HG03575 (cell line): ENCODE measurements around the gene IRAG1.

Source experiments
- ATAC-seq: cut with Tn5 transposase; IDR thresholded peaks from one replicate; pipeline ENCODE4 v1.9.1; 2021; ENCODE audit not compliant: unreplicated experiment, insufficient number of reproducible peaks, low FRiP score; ENCODE audit errors: extremely low read depth

IRAG1 gene, protein sequence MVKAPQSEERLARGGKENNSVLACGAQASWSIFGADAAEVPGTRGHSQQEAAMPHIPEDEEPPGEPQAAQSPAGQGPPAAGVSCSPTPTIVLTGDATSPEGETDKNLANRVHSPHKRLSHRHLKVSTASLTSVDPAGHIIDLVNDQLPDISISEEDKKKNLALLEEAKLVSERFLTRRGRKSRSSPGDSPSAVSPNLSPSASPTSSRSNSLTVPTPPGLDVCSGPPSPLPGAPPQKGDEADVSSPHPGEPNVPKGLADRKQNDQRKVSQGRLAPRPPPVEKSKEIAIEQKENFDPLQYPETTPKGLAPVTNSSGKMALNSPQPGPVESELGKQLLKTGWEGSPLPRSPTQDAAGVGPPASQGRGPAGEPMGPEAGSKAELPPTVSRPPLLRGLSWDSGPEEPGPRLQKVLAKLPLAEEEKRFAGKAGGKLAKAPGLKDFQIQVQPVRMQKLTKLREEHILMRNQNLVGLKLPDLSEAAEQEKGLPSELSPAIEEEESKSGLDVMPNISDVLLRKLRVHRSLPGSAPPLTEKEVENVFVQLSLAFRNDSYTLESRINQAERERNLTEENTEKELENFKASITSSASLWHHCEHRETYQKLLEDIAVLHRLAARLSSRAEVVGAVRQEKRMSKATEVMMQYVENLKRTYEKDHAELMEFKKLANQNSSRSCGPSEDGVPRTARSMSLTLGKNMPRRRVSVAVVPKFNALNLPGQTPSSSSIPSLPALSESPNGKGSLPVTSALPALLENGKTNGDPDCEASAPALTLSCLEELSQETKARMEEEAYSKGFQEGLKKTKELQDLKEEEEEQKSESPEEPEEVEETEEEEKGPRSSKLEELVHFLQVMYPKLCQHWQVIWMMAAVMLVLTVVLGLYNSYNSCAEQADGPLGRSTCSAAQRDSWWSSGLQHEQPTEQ

DNA sequence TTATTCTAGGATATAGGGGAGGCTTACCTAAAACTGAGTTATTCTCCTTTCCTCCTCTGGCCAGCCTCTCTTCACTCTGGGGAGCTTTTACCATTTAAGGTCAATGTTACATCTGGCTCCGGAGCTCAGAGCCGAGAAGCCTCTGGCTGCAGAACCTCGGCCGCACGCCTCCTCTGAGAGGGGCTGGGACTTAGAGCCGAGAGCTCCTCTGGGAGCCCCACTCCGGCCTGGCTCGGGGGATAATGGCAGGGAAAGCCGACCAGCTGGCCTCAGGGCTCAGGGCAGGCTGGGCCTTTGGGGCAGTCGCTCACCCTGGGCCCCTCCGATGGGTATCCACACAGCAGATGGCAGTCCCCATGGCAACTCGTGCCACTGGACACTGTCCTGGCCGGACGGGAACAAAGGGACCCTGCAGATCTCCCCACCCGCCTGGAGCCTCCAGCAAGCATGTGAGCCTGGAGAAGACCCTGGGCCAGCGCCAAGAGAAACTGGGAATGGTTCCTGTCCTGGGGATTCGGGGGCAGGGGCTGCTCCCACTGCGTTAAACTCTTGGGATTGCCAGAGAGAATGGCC, at the start of gene IRAG1:
TSS of gene IRAG1 (minus strand) at position 247 of the 573 bp plus-strand sequence. CDS start at position 94, 153 bp downstream.
- ATAC-seq: no peak

DNA sequence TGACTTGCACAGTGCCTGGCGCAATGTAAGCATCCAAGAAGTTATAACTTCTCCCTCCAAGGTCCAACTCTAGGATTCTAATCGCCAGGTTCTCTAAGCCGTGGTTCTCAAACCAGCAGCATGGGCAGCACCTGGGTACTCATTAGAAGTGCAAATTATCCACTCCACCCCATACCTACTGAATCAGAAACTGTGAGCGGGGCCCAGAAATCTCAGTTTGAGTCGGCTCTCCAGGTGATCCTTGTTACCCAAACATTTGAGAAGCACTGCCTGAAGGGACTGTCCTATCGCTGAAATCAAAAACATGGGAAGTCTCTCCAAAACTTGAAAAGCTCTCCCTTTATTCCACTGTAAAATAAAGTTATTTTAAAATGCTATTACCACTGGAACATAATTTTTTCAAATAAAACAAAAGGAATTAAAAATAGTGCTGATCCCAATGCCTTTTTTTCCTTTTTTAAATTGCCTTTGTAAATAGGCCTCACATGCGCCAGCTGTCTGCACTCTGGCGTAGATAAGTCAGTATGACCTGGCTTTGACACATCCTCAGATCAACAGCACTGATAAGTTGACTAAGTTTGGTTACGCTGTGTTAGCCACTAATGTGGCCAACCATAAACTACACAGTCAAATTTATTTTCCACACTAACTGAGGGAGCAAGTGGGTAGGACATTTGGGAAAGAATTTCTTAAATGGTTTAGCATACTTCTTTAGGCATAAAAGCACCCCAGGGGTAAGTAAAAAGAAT, 49.1 kb upstream of the IRAG1 start:
- no peak for ATAC-seq

DNA sequence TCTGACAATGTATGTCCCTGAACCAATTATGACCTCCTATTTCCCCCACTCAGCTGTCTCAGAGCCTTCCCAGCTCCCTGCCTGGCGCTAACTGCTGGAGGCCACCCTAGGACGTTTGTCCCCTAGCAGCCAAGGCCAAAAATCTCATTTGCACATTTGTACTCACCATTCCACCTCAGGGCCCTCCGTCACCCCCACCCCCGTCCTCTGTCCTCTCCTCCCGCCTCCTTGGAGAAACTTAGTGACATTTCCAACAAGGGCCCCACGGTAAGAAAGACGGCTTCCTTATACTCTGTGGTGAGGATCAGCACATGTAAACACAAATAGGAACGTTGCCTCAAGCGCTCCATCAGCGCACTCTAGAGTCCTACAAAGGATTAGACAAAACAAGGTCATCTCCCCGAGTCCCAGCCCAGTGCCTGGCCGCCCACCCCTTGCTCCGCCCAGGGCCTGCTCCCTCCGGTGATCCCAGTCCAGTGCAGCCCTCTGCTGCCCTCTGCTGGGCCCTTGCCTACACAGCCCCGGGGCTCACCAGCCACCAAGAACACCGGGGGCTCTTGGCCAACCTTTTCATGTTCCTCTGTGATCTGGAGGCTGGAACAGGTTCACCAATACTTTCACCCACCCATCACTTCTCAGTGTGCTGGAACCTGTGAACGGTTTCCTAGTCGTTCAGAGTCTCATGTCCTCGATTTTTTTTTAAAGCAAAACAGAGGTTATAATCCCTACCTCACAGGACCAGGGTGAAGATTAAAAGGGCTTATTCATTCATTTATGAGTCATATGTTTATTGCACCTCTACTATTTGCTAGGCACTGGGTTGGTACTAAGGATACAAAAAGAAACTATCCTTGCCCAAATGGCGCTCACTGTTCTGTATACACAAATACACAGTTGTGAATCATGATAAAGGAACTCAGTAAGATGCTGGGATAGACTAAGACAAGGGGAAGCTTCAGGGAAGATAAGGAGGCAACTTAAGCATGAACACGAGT, 42.2 kb upstream of the IRAG1 start:
- ATAC-seq: peak; percentile 84

DNA sequence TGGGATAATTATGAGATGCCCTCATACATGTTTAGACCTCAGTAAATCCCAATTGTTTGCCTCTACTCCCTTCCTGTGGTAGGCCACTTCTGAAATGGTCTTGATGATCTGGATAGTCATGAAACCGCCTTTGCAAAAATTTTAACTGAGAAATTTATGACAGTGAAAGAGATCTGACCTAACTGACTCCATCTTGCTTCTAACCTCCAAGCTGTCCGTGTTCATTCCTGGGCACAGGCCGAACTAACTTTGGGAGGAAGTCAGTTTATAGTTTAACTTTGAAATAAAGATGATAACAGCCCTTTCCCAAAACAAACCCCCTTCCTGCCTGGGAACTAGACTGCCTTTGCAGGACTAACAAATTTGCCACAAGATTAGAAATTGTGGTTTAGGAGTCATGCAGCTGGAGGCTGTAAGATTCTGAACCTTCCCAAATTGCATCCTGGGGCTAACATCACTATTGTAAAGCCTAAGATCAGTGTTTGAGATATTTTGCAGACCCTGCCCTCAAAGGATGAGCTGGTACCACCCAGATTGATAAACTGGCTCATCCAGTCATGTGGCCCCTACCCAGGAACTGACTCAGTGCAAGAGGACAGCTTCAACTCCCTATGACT, 37.6 kb upstream of the IRAG1 start:
- no peak for ATAC-seq

DNA sequence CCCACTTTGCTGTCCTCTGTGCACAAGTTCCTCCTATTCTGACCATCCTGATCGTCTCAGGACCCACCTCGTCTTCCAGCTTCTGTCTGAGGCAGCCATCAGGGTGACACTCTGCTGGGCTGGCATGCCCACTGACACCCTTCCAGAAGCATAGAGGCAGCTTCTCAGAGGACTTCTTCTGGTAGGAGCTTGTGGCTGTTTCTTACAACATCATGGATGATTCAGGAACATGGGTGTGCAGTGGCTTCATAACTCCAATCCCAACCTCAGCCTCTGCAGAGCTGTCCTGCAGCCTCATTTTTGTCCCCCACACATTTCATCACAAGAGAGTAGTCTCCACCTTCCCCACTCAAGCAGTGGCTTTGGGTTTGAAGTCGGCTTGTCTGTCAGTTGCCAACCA, 36.6 kb upstream of the IRAG1 start:
- no peak for ATAC-seq

DNA sequence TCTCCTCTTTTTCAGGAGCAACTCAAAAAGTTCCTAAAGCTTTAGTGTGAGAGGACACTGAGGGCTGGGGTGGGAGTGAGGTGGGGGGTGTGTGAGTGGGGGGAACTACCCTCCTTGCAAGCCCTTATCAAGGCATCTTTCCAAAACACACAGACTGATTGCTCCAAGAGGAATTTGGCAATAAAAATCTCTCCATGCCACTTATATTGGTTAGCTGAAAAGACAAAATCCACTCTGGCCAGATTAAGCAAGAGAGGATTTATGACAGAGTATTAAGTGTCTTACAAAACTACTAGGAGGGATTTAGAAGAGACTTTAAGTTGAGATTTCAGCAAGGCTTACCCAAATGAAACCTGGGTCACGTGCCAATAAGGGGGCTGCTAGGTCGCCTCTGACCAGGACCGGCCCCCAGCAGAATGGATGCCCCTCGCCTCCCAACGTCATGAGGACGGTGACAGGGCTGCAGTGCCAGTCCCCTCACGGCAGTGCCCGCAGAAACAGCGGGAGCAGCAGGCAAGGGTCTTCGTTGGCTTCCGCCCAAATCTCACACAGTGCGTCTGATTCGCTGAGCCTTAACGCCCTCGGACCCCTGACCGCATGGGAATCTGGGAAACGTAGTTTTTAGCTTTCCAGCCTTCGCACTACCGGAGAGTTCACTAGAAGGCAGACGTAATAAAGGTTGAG, 35.4 kb upstream of the IRAG1 start:
- no peak for ATAC-seq

DNA sequence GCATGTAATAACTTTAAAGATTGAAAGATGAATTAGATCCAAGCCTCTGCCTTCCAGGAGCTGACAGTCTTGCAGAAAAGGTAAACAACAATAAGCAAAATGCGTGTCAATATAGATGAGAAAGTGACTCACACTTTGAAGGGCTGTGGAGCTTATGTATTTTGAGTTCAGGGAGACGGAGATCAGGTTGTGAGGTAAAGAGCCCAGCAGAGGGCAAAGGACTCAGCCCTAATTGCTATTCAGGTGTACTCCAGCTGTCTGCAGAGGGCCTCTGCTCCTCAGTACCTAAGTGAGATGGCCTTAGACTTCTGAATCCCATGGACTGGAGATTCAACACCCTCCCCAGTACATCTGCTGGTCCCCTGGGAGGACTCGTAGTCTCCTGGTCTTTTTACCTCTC, 34.6 kb upstream of the IRAG1 start:
- no peak for ATAC-seq

DNA sequence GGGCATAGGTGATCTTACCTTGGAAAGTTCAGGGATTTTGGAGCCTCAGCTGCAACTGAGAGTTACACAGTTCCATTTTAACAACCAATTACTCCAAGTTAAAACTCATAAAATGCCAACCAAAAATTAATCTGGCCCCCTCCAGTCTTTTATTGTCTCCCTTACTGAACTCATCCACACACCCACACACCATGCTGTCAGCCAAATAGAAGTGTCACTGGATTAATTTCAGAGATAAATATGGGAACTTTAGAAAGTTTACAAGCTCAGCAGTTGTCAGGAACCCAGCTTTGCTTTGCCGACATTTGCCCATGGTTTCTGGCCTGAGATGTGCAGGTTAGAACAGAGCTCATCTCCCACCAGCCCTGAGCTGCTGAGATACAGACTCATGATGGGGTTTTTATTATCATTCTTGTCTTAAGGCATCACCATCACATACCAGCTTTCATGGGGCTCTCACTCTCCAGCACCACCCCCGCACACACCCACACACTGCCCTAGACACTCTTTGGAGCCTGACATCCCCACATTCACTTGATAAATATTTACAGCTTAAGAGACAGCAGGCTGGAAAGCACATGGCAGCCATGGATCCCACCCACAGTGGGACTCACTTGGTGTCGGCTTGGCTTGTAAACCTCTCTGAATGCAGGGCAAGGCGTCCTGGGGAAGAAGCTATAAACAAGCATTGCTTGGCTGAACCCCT, 33.7 kb upstream of the IRAG1 start:
- no peak for ATAC-seq

DNA sequence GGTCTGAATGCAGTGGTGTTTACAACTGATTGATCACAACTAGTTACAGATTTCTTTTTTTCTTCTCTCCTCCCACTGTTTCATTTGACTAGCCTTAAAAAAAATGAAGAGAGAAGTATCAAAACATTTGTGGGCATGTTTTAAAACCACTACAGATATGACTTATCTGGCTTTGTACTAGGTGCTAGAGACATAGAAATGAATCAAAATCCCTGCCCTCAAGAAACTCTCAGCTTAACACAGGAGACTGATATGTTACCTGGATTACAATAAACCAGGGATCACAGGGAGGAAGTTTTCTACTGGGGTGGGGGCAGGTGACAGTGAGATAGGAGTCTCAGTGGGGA, 32.3 kb upstream of the IRAG1 start:
- no peak for ATAC-seq

DNA sequence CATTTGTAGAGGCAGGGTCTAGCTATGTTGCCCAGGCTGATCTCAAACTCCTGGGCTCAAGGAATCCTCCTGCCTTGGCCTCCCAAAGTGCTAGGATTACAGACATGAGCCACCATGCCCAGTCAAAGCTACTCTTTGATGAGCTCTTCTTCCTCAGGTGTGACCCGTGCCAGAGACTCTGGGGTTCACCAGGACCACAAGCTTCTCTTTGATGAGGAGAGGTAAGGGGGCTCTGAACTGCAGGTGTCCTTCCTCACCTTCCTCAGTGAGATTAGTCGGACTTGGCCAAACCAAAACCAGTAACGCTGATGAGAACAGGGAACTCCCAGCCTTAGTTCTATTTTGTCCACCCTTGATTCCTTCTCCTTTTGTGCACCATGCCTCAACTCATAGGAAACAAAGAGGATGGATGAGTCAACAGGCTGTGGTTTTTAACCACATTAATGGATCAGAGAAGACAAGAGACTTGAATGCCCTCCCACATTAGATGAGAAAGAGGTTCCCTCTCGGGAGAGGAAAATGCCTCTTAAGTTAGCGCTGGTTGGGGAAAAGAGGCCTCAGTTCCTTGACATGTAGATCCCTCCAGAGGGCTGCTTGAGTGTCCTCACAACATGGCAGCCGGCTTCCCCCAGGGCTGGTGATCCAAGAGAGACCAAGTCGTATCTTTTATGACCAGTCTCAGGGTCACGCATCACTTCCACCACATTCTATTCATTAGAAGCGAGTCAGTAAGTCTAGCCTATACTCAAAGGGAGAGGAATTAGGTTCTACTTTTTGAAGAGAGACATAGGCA, 31.8 kb upstream of the IRAG1 start:
- ATAC-seq: no peak

DNA sequence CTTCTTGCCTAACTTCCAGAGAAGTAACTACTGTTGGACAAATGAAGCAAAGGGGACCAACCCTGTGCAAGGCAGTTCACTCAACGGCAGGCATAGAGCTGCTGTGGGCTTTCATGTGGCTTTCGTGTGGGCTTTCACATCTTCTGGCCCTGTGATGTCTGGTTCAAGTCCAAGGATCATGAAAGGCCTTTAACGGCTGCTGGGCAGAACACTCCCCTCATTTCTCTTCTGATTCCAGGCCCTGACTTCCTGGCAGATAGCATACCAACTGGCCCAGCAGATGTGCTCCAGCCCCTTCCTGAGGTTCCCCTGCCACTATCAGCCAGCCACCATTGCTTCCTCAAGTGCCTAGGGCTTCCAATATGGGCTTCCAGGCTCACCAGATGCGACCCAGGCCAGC, 28.8 kb upstream of the IRAG1 start:
- no peak for ATAC-seq

DNA sequence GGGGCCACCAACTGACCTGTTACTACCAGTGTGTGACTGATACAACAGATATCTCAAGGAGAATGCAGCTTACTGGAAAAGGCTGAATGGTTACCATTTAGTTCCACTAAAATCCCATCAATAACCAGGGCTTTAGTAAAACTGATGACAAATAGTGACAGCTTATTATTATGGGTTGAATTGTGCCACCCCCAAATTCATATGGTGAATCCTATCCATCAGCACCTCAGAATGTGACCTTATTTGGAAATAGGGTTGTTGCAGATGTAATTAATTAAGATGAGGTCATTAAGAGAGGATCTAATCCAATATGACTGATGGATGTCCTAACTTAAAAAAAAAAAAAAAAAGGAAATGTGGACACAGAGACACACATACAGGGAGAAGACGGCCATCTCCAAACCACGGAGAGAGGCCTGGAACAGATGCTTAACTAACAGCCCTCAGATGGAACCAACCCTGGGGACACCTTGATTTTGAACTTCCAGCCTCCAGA, 27.4 kb upstream of the IRAG1 start:
- ATAC-seq: no peak

DNA sequence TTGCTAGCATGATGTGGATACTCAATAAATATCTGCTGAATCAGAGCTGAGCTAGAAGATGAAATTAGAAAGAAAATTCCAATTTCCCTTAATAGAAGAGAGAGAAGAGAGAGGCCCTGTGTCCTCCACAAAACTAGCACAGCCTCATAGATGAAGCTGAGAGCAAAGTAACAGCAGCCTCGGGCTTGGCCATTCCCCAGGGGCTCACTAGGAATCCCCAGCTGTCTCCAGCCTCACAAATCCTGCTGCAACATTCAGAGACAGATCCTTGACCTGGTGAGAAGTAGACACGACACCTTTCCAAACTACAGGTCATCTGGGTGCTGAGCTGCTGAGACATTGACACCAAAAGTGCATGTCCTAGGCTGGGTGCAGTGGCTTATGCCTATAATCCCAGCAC, 26.1 kb upstream of the IRAG1 start:
- ATAC-seq: no peak

DNA sequence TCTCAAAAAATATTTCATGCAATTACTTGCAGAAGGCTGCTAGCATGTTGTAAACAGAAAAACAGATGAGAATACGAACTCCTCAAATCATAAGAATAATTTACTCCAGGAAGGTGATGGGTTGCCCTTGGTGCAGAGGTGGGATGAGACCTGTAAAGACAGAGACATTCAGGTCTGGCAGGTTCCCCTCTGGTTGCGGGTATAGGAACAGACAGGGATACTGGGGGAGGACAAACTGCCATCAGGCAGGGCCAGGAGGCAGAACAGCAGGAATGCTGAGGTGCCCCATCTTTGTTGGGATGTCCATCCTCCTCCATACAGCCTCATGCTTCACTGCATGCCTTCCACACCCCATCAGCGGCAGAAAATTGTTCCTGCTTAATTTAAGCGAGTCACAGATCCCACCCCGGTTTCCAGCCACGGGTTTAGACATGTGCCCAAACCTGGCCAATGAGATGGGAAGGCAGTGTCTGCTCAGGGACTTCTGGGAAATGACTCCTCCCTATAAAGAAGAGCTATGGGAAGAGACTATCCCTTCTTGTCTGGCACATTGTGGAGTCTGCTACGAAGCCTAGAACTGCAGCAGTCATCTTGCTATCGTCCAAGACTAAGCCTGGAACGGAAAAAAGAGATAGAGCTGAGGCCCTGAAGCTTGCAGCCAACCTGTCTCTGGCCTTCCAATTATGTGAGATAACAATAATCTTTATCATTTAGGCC, 23.1 kb upstream of the IRAG1 start:
- ATAC-seq: no peak

DNA sequence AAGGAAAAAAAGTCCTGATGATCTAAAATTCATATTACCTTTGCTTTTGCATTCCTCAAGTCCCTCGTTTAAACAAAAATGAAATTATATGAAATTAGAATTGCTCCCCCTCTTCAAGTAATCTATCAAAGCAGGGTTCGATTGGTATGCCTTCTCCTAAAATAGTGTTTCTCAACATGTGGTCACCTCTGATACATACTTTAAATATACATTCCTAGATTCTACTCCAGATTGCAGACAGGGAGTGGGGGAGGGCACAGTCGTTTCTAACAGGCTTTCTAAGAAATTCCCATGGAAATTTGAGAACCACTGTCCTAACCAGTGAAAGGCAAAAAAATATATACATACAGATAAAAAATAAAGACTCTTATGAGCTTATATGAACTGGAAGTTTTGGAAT, 22.6 kb upstream of the IRAG1 start:
- ATAC-seq: no peak
